DLD1 (cell line): ENCODE measurements around the gene GSK3A.

Experiments
- in situ Hi-C: cut with HindIII; loops from 2 replicates; pipeline ENCODE4 v1.10.0; 2017; ENCODE audit warnings: low sequenced_read_pairs

The GSK3A gene

DNA sequence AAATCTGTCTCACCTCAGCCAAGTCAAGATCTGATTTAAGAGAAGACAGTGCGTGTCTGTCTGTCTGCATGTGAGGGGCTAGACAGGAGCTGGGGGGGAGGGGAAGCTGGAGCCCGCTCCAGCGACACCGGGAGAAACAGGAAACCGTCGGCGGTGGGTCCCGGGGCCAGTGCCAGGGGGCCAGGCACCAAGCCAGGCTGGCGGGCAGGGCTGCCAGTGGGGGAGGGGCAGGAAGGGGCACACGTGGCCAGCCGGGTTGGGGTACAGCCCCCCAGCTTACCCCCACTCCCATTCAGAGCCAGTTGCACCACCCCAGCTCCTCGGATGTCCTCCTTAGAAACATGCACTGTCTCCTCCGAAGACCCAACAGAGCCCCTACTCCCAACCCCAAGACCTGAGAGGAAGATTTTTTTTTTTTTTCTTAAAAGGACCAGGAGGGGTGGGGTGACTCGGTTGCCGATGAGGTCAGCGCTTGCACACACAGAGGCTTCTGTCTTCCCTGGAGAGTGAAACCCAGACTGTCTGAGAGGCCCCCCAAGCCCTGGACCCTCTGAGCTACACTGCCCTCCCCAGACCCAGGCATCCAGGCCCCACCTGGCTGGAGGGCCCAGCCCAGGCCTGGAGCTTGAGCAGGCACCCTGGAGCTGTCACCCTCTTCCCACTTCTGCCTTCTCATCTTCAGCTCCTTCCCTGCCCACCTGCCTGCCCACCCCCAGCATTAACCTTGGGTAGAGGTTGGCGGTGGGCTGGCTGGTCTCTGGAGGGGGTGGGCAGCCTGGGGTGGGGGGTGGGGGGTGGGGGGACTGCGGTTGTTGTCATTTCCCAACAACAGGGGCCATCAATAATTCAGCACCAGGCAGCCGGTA, 8.5 kb upstream of the GSK3A start:
- in situ Hi-C loops = no loop called here

DNA sequence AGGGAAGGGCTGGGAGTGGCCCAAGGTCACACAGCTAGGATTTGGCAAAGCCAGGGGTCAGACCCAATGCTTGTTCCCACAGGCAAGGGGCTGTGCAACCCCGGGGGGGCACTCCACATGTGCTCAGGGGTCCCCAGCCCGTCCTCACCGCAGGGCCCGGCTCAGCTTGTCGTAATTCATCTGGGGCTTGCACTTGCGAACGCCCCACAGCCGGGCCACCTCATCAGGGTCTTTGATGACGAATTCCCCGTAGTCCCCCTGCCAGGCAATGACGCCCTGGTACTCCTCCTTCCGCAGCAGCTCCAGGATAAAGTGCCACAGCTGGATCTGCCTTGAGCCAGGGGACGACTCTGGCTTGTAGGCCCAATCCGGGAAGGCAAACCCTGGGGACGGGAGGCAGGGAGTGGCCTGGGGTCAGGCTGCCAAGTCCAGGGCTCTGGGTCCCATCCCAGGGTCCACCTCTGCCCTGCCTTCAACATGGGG, 7.8 kb upstream of the GSK3A start:
- in situ Hi-C loops = no loop called here

DNA sequence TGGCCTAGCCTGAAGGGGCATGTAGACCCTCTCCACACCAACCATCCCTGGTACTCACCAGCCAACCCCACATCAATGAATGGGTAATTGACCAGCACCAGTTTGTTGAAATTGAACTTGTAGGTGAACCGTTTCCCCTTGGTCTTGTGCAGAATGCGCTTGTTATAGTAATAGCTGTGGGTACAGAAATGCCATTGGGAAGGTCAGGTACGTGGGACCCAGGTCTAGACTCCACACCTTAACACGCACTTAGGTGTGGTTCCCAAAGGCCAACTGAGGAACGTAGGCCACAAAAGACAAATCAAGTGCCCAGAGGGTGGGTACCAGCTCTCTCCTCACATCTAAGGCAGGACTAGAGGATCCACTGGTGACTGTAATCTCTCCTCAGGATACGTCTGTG, 7.4 kb upstream of the GSK3A start:
- in situ Hi-C loops = no loop called here

DNA sequence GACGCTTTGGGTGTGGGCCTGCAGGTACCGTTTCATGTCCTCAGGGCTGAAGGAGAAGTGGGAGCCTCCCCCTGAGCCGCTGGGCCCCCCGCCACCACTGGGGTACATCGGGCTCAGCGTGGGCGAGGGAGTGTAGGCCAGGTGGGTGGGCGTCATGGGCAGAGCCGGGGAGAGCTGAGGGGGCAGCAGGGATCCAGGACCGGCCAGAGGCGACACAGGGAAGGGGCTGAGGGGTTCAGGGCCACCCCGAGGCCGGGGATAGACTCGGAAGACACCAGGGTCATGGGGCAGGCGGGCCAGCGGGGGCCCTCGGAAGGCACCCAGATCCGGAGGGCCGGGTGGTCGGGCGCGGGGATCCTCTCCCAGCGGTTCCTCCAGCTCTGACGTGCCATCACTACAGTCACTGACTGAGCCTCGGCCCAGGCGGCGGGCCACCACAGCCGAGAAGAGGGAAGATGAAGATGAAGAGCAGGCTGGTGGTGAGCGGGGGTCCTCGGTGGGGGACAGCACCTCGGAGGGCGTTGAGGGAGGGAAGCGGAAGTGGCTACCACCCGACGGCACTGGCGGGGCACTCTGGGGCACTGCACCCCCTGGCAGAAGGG, 6.8 kb upstream of the GSK3A start:
- in situ Hi-C loops = no loop called here

DNA sequence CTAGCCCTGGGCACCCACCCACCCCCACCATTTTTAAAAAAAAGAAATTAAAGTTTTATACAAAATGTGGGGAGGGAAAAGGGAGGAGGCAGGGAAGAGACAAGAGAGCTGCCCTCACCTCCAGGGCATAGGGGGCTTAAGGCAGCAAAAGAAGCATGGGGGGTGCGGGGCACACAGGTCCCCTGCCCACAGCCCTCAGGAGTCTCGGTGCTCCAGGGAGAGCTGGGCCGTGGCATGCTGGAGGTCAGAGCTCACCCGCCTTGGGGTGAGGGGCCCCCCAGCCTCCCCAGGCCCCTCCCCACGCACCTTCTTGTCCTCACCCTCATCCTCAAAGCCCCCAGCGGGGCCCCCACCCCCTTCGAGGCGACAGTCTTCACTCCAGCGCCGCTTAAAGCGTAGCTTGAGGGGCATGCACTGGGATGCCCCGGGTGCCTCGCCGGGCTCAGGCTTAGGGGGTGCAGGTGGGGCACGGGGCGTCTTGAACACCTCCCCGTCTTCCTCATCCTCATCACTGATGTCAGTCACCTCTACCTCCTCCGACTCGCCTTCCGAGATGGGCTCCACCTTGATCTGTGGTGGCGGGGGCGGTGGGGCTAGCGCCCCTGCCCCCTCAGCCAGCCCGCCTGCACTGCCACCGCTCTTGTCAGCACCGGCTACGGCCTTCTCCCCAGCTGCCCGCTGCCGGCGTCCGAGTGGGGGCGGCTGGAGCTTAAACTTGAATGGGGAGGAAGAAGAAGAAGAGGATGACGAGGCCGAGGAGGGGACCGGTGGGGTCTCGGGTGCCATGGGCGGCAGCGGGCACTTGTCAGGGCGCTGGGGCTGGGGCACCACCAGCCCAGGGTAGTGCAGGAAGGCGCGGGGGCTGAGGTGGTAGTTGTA, 6.1 kb upstream of the GSK3A start:
- in situ Hi-C loops = no loop called here

DNA sequence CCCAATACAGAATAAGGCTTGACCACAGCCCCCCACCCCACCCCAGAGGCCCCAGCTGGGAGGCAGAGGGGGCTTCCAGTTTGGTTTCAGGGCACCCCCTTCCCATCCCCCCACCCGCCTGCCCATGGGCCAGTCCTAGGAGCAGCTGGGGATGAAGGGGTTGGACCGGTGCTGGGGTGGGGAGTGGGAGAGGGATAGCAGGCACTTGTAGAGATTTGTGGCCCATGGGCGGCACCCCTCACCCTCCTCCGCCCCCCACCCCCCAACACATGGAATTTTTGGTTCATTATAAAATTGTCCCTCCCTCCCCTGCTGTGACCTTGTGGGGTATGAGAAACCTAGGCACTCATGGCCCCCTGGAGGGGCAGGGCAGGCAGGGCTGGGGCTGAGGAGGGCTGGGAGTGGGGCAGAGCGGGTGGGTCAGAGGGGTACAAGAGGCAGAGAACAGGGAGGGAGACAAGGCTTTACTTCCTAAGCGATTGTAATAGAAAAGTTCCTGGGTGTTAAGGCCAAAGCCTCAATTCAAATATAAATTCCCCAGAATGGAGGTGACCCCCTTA, 5.3 kb upstream of the GSK3A start:
- in situ Hi-C loops = no loop called here

DNA sequence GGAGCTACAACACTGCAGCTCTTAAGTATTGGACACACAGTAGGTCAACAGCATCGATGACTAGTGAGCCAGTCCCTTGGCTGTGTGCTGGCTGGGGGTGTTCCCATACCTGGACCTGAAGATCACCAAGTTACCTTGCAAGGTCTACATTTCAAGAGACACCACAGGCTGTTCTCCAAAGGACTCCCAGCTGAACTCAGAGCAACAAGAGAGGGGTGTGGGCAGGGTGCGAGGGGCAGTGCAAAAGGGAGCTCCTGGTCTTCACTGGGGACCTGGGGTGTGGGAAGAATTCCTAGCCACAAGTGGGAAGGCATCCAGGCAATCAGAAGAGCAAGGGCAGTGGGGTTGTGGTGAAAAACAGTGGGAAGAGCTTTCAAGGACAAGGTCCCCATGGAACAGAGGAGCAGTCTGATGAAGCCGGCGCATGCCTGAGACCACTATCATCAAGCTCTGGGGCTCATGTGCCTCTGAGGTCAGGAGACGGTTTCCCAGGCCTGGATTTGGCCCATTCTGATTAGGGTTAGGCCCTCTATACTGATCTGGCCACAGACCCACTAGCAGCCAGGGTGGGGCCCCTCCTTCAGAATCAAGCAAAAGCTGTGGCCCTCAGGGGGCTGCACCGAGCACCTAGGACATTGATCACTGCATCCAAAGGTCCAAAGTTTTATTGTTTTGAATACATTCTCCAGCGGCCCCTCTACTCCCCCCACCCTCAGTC, 4.7 kb upstream of the GSK3A start:
- in situ Hi-C loops = no loop called here

DNA sequence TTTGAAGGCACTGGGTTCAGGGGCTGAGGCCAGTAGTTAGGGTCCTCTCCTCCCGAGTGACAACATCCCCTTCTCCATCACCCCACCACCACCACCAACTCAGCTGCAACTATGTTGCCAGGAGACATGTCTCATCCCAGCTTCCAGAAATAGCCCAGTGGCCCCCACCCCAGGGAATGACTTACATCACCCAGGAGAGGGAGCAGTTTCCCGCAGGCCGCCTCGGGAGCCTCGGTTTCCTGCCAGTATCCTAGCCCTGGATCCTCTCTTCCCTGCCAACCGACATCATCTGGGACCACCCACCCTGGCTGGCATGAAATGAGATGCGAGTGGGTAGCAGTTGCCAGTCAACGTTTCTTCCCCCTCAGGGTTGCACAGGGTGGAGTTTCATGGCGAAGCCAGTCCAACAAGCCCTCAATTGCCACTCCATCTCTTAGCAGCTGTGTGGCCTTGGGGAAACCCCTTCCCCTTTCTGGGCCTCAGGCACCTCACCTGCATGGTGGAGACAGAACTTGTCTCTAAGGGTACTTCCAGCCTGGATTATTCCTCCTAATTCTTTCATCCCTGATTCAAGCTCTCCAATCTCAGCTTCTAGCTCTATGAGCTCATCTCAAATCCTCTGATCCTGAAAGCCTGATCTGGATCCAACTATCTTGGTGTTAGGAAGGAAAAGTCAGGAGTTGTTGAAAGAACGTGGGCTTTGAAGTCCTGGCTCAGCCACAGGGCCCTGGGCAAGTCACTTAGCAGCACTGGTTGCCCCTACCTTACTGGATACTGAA, 3.9 kb upstream of the GSK3A start:
- in situ Hi-C loops = no loop called here

DNA sequence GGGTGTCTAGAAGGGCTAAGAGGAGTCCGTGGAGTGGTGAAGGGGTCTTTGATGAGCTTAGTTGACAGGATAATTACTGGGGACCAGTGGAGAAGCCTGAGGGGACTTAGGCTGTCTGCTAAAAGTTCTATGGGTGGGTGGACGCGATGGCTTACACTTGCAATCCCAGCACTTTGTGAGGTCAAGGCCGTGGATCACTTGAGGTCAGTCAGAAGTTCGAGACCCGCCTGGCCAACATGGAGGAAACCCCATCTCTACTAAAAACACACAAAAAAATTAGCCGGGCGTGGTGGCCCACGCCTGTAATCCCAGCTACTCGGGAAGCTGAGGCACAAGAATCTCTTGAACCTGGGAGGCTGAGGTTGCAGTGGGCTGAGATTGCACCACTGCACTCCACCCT, 2.8 kb upstream of the GSK3A start:
- in situ Hi-C loops = no loop called here

DNA sequence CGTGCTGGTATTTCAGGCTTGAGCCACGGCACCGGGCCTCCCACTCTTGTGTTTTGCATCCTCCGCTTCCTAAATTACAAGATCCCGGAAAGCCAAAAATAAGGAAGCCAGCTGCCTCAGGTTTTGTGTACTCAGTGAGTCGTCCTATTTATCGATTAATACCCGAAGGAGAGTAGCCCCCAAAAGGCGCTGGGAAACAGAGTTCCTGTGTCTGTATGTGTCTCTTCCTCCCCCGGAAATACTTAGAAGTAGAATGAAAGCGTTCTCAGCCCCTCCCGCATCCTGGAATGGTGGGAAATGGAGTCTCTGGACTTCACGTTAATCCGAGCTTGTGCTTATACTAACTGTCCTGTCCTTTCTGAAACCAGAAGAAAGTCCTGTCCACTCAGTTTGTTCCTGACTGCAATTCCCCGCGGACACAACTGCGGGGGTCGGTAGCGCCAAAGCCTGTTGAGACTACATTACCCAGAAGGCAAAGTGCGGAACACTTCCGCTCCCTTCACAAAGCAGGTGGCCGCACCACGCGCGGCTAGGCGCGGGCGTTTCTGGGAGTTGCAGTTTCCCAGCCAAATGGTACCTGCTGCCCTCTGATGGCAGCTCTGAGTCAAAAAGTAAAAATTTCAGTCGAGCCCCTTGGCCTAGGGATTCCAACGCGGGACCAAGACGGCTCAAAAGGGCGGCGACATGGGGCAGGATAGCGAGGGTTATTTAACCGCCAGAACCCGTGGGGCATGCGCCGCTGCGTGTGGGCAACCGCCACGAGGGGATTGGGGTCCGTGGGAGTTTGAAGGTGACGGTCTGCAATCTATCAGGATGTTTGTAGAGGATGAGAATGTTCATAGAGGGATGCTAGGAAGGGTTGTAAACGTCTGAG, 2.2 kb upstream of the GSK3A start:
- in situ Hi-C loops = no loop called here

DNA sequence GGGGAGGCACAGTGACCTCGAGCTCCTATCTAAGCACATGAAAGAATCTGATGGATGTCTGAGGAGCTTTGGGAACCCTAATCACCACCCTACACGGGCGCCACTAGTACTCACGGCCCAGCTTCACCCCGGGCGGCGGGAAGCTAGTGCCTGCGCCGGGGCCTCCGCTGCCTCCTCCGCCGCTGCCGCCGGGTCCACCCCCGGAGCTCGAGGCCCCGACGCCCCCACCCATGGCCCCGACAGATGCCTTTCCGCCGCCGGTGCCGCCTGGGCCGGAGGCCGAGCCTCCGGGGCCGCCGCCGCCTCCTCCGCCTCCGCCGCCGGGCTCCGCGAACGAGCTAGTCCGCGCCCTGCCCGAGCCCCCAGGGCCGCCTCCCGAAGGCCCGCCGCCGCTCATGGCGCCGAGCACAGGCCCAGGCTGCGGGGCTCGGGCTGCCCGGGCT, 312 bp downstream of the GSK3A start:
- in situ Hi-C loops = no loop called here

DNA sequence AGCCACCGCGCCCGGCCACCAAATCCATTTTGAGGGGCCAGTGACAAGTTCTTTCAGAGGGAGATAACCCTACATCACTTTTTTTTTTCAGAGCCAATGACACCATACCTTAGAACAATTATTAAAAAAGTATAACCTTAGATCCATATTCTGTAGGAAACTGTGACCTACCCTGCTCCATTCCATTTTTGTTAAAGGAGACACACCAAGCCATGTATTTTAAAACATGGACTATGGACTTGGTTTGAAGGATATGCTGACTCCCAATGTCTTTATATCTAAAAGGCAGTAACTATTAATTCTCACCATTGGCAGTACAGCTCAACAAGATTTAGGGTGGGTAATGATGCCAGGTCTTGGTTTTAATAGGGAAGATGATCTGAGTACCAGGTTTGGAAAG, 1.1 kb downstream of the GSK3A start:
- in situ Hi-C loops = no loop called here

DNA sequence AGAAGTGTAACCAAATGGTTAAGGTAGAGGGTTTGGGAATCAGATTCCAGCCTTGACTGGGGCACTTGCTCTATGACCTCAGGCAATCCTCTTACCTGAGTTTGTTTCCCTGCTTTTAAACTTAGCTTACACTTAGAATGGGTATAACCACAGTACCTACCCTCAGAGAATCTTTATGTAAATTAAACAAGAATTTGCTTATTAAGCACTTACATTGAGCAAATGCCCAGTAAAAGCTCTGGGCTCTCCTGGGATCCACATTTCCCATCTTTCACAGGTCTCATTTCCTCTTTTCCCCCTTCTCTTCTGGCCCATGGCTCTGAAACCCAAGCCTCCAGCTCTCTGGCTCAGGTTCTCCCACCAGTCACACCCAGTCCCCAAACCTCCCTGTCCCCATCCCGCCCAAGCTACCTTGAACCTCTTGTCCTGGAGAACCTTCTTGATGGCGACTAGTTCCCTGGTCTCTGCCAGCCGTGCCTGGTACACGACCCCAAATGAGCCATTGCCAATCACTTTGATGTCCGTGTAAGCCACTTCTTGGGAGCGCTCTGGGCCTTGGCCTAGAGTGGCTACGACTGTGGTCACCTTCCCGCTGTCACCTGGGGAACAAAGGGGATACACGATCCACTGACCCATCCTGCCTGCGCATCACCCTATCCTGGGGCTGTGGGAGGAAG, 2.7 kb downstream of the GSK3A start:
- in situ Hi-C loops = no loop called here

DNA sequence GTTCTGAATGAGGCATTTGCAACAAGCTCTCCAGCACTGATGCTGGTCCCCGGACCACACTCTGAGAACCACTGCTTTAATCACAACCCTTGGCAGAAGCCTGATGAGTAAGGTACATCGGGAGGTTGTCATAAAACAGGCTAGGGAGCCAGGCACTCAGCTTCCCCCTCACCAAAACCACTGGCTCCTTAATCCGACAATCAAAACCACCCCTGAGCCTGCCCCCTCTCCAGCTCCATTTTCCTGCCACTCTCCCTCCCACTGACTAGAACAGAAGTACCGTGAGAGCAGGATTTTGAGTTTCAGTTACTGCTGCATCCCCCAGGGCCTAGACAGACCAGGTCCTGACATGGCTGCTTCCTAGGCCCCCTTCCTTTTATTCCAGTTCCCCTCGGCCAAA, 7.2 kb downstream of the GSK3A start:
- in situ Hi-C loops = no loop called here

DNA sequence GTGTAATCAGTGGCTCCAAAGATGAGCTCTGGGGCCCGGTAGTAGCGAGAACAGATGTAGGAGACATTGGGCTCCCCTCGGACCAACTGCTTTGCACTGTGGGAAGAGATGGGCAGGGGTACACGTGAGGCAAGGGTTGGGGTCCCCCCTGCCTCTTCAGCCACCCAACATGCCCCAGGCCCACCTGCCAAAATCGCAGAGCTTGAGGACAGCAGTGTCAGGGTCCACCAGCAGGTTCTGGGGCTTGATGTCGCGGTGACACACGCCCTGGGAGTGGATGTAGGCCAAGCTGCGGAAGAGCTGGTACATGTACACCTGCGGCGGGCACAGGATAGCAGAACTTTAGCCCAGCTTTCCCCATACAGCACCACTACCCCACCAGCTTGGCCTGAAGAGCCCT, 8.0 kb downstream of the GSK3A start:
- in situ Hi-C loops = no loop called here

DNA sequence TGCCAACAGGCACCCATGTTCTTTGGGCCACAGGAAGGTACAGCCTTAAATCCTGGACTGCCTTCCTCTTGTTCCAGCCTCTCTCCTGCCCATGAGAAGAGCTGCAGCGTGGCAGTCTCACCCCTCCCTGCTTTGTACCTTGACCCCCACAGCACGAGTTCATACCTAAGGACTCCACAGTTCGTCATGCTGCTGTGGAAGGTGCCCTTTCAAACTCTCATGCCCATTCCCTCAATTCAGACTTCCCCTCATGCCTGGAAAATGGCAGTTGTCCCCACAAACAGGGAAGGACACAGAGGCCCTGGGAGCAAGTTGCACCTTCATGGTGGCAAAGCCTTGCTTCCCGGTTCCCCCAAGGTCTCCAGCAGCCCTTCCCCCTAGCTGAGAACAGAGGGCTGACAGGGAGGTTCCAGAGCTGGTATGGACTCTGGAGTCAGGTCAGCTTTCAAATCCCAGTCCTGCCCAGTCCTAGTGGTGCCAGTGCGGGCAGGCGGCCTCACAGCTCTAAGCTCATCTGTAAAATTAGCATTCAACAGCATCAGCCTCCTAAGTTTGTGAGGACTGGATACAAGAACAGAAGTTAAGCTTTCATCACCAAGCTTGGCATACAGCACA, 8.6 kb downstream of the GSK3A start:
- in situ Hi-C loops = no loop called here

DNA sequence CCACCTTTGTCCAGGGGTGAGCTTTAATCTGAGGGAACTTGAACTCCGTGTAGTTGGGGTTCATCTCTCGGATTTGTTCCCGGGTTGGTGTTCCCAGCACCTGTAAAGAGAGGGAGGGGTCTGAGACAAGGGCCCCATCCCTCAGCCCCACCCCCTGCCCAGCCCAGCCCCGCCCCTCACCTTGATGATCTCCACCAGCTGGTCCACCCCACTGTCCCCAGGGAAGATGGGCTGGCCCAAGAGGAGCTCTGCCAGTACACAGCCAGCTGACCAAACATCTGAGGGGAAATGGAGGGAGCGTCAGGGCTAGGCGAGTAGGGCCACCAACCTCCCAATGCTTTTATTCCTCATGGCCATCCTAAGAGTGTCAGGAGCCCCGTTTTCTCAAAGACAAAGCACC, 9.3 kb downstream of the GSK3A start:
- in situ Hi-C loops = no loop called here

DNA sequence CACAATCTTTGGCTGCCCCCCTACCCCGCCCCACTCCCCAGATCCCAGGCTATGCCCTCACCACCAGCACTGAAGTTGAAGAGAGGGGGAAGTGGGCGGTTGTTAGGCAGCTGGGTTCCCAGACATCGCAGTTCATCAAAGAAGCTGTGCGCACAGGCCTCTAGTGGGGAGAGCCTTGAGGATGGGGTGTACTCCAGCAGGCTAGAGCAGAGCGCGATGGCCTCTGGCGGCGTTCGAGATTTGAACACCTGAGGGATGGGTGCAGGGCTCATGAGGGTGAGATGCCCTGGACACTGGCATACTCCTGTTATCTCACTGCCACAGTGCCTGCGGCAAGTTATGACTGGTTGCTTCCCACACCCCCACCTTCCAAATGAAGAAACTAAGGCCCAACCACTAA, 10.0 kb downstream of the GSK3A start:
- in situ Hi-C loops = no loop called here
